ENCODE data around the gene SLC48A1.

SLC48A1 gene

DNA sequence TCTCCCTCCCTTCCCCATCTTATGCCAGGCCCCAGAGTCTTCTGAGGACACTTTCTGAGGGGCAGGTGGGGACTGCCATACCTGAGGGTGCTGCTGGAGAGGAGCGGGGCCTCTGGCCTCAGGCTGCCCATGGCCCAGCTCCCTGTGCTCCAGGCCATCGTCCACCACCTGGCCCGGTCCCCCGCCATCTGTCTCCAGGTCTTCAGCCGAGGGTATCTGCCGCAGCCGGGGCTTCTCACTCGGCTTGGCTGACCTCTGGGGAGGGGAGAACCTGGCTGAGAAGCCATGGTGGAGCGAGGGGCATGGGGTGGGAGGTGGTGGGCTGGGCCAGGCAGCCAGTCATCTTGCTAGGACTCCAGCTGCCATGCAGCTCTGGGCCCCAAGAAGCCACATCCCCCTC lies 21.6 kb downstream of the SLC48A1 start:
- H3K27me3 ChIP-seq: no peaks in the 10 kb centered on the region
- peak overlapping the region; percentile 5 to 44 for H3K27ac ChIP-seq
- H3K36me3 ChIP-seq: peaks cover 75 to 95% (median 91%) of the 10 kb centered on the region in 3 donors
- no peaks in the 10 kb centered on the region for H3K9me3 ChIP-seq
- no peak overlapping the region for H3K4me3 ChIP-seq
- peaks cover 0 to 19% (median 16%) of the 10 kb centered on the region in 4 donors for H3K4me1 ChIP-seq
- no peak for DNase-seq
- intact Hi-C loops (cut with DNase I; ENCODE audit: low total_unique reads): loop anchor here (5.0 kb wide), 1 partner anchor 38 kb away; no protein-coding TSS in a partner anchor
- TF ChIP-seq, protein P1, sequence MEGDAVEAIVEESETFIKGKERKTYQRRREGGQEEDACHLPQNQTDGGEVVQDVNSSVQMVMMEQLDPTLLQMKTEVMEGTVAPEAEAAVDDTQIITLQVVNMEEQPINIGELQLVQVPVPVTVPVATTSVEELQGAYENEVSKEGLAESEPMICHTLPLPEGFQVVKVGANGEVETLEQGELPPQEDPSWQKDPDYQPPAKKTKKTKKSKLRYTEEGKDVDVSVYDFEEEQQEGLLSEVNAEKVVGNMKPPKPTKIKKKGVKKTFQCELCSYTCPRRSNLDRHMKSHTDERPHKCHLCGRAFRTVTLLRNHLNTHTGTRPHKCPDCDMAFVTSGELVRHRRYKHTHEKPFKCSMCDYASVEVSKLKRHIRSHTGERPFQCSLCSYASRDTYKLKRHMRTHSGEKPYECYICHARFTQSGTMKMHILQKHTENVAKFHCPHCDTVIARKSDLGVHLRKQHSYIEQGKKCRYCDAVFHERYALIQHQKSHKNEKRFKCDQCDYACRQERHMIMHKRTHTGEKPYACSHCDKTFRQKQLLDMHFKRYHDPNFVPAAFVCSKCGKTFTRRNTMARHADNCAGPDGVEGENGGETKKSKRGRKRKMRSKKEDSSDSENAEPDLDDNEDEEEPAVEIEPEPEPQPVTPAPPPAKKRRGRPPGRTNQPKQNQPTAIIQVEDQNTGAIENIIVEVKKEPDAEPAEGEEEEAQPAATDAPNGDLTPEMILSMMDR (IDR thresholded peaks at IDR 0.05): no peak

DNA sequence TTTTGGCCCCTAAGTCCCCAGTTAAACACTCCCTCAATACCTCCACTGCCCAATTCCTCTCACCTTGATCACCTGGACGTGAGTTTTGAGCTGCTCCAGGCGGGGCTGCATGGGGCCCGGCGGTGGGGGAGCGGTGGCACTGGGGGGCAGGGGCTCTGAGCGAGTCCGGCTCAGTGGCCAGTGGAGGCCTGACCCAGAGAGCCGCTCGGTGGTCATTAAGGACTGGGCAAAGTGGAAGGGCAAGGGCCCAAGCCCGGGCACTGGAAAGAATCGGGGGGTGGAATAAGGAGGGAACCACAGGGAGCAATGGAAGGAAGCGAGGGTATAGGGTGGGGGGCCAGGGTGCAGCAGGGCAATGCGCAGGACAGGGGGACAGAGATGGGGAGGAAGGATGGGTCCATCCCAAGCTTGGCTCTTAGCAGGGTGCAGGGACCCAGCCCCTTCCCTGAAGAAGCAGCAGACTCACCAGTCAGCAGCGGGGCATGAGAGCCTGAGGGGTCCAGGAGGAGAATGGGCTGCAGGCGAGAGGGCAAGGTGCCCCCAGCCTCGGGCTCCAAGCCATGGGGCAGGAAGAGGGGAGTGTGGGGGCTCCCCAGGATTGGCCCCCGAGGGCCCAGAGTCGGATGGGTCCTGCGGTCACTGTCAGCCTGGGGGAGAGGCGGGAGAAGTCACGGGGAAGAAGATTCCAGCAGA lies 22.2 kb downstream of the SLC48A1 start:
- intact Hi-C loops (cut with DNase I; ENCODE audit: low total_unique reads): no loop called here
- H3K4me1 ChIP-seq: peaks cover 0 to 25% (median 21%) of the 10 kb centered on the region in 4 donors
- no peaks in the 10 kb centered on the region for H3K27me3 ChIP-seq
- no peaks in the 10 kb centered on the region for H3K9me3 ChIP-seq
- no peak for DNase-seq
- H3K36me3 ChIP-seq: peaks cover 70 to 89% (median 85%) of the 10 kb centered on the region in 3 donors
- no peak overlapping the region for H3K4me3 ChIP-seq
- TF ChIP-seq, protein P1 (IDR thresholded peaks at IDR 0.05): no peak
- peak overlapping the region in 1 of 2 donors; percentile 1 for H3K27ac ChIP-seq

DNA sequence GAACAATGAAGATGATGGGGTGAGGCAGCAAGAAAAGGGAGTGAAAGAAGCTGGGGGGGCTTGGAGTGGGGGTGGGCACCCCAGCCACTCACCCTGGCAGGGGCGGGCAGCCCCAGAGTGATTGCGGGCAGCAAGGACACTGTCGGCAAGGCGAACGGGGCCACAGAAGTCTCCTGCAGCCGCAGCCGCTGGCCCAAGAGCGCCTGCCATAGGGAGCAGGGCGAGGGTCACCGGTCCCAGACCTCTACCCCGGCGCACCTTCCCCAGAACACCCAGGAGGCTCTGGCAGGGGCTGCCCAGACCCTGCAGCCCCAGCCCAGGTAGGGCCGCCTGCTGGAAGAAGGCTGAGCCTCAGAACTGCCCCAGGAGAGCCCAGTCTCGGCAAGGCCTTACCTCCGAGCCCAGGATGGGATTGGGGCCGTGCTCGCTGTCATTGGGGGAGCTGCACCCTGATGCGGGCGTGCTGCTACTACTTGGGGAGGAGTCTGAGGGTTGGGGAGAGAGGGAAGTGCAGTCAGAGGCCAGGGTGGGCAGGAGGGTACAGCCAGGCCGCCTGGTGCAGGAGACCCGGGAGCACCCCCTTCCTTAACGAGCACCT lies 22.9 kb downstream of the SLC48A1 start:
- TF ChIP-seq, protein P1 (IDR thresholded peaks at IDR 0.05): no peak
- H3K4me1 ChIP-seq: peaks cover 0 to 32% (median 28%) of the 10 kb centered on the region in 4 donors
- intact Hi-C loops (cut with DNase I; ENCODE audit: low total_unique reads): no loop called here
- no peak for DNase-seq
- peaks cover 65 to 83% (median 79%) of the 10 kb centered on the region in 3 donors for H3K36me3 ChIP-seq
- H3K27me3 ChIP-seq: no peaks in the 10 kb centered on the region
- H3K4me3 ChIP-seq: no peak overlapping the region
- no peak overlapping the region for H3K27ac ChIP-seq
- no peaks in the 10 kb centered on the region for H3K9me3 ChIP-seq

DNA sequence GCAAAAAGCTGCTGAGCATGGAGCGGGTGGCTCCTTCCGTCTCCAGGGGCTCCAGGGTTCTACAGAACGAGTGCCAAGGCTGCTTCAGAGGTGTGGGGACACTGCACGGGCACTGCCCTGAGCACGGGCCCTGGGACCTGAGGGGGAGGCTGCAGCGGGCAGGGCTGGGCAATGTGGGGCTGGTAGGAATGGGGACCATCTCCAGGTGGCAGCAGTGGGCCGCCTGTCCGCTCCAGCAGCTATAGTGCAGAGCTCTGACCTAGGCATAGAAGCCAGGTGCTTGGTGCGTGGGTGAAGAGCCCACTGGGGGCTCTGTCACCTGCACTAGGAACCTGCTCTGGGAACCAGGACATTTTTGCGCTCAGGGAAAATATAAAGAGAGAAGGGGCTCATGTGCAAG lies 24.4 kb downstream of the SLC48A1 start:
- intact Hi-C loops (cut with DNase I; ENCODE audit: low total_unique reads): no loop called here
- H3K9me3 ChIP-seq: no peaks in the 10 kb centered on the region
- H3K27ac ChIP-seq: peak overlapping the region in 1 of 2 donors; percentile 66
- no peak for DNase-seq
- peaks cover 53 to 68% (median 64%) of the 10 kb centered on the region in 3 donors for H3K36me3 ChIP-seq
- no peaks in the 10 kb centered on the region for H3K27me3 ChIP-seq
- H3K4me1 ChIP-seq: peaks cover 0 to 47% (median 43%) of the 10 kb centered on the region in 4 donors
- no peak overlapping the region for H3K4me3 ChIP-seq
- TF ChIP-seq, protein P1 (IDR thresholded peaks at IDR 0.05): peak in 1 of 2 experiments; percentile 14

DNA sequence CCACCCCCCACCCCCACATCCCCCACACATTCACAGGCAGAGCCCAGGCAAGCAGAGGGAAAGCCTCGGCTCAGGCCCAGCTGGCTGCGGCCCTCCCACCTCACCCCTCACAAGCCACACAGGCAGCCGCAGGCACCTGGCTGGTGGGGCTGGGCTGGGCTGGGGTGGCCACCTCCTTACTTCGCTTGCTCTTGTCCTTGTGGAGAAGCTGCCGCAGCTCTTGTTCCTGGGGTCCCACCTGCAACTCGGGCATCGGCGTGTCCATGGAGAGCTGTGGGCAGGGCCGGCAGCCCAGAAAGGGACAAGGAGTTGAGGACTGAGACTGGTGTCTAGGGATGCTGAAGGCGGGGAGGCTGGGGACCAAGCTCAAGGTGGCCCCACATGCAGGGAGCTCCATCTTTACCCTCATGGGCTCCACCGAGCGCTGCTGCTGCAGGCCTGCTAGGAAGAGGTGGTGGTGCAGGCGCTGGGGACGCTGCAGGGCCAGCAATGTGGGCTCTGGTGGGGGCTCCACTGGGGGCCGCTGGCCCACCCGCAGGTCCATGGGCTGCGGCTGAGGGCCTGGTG lies 25.4 kb downstream of the SLC48A1 start:
- peaks cover 0 to 57% (median 52%) of the 10 kb centered on the region in 4 donors for H3K4me1 ChIP-seq
- intact Hi-C loops (cut with DNase I; ENCODE audit: low total_unique reads): no loop called here
- DNase-seq: no peak
- H3K27me3 ChIP-seq: no peaks in the 10 kb centered on the region
- peaks cover 50 to 64% (median 55%) of the 10 kb centered on the region in 3 donors for H3K36me3 ChIP-seq
- H3K9me3 ChIP-seq: no peaks in the 10 kb centered on the region
- peak overlapping the region; percentile 66 to 99 for H3K27ac ChIP-seq
- H3K4me3 ChIP-seq: no peak overlapping the region
- TF ChIP-seq, protein P1 (IDR thresholded peaks at IDR 0.05): no peak
